ENCODE measurements around the gene DLG2.
"Not testable (repeated sequence)": the region's sequence is repeated elsewhere in the genome, so short reads cannot be mapped to it uniquely, and the experiment has no call there.

Gene DLG2

GRCh38 chr11:83441601-83442000 is 2185.5 kb downstream of the DLG2 start:
- DNase-seq (ENCODE audit: low read depth, low spot score) = no peak
- in situ Hi-C loops (cut with HindIII; ENCODE audit: low sequenced_read_pairs) = no loop called here
- TF ChIP-seq CTCF (IDR thresholded peaks at IDR 0.05; ENCODE audit: low read depth, low read length) = no peak
- H3K4me3 ChIP-seq (ENCODE audit: low read depth, low read length) = no peak overlapping the region

- no peak overlapping the region for H3K4me3 ChIP-seq (ENCODE audit: low read depth, low read length)
- TF ChIP-seq CTCF (IDR thresholded peaks at IDR 0.05; ENCODE audit: low read depth, low read length) = no peak
- in situ Hi-C loops (cut with HindIII; ENCODE audit: low sequenced_read_pairs) = no loop called here
- no peak for DNase-seq (ENCODE audit: low read depth, low spot score)
Observed at GRCh38 chr11:83441171-83441570, 2186.0 kb downstream of the DLG2 start.

GRCh38 chr11:83438438-83438837 is 2188.7 kb downstream of the DLG2 start:
- DNase-seq (ENCODE audit: low read depth, low spot score) = no peak
- TF ChIP-seq CTCF (IDR thresholded peaks at IDR 0.05; ENCODE audit: low read depth, low read length) = no peak

GRCh38 chr11:83437939-83438338 is 2189.2 kb downstream of the DLG2 start:
- TF ChIP-seq CTCF (IDR thresholded peaks at IDR 0.05; ENCODE audit: low read depth, low read length) = no peak
- in situ Hi-C loops (cut with HindIII; ENCODE audit: low sequenced_read_pairs) = no loop called here

More at GRCh38 chr11:83438438-83438837, 2188.7 kb downstream of the DLG2 start:
- no peak overlapping the region for H3K4me3 ChIP-seq (ENCODE audit: low read depth, low read length)
- in situ Hi-C loops (cut with HindIII; ENCODE audit: low sequenced_read_pairs) = no loop called here

GRCh38 chr11:83436855-83437254 is 2190.3 kb downstream of the DLG2 start:
- no peak for TF ChIP-seq CTCF (IDR thresholded peaks at IDR 0.05; ENCODE audit: low read depth, low read length)
- no peak for DNase-seq (ENCODE audit: low read depth, low spot score)
- in situ Hi-C loops (cut with HindIII; ENCODE audit: low sequenced_read_pairs) = no loop called here
- no peak overlapping the region for H3K4me3 ChIP-seq (ENCODE audit: low read depth, low read length)

More at GRCh38 chr11:83437939-83438338, 2189.2 kb downstream of the DLG2 start:
- DNase-seq (ENCODE audit: low read depth, low spot score) = no peak
- no peak overlapping the region for H3K4me3 ChIP-seq (ENCODE audit: low read depth, low read length)

GRCh38 chr11:83434812-83435211 is 2192.3 kb downstream of the DLG2 start:
- DNase-seq (ENCODE audit: low read depth, low spot score); H3K4me3 ChIP-seq (ENCODE audit: low read depth, low read length); in situ Hi-C loops (cut with HindIII; ENCODE audit: low sequenced_read_pairs): not testable (repeated sequence)

- in situ Hi-C loops (cut with HindIII; ENCODE audit: low sequenced_read_pairs) = no loop called here
- TF ChIP-seq CTCF (IDR thresholded peaks at IDR 0.05; ENCODE audit: low read depth, low read length) = no peak
- H3K4me3 ChIP-seq (ENCODE audit: low read depth, low read length) = no peak overlapping the region
- DNase-seq (ENCODE audit: low read depth, low spot score) = no peak
Observed at GRCh38 chr11:83427943-83428342, 2199.2 kb downstream of the DLG2 start.

Data from astrocyte of the spinal cord (primary cell).